Spleen (tissue), 11 donors: ENCODE data around the gene BACH2. TPM values are rescaled to one million over a fixed set of nuclear protein-coding genes. Genes with fewer than 3 reads are reported as not detected.
A peak's percentile ranks its signal among the peaks of the same experiment; 100 is the strongest.

ENCODE experiments used
- DNase-seq: peaks from one replicate; pipeline ENCODE4 v3.0.0-alpha.2; 2020
- H3K27ac ChIP-seq, 8 donors: fragments of 200-600 bp; sonication (generic) in 7 of 8; 1 replicate in 4 of 8; 2 replicates in 4 of 8; pipeline versions ENCODE4 v1.5.0 to v1.8.0; 2016 to 2021; ENCODE audit warnings: inconsistent platforms in 4 of 8, mild to moderate bottlenecking in 4 of 8, moderate library complexity in 1 of 8
- H3K27me3 ChIP-seq, 7 donors: fragments of 200-600 bp; sonication (generic) in 6 of 7; replicated peaks in 1 of 7; 1 replicate in 4 of 7; 2 replicates in 3 of 7; pipeline versions ENCODE4 v1.5.0 to v1.8.0; 2016 to 2021; ENCODE audit warnings: inconsistent platforms in 3 of 7, mild to moderate bottlenecking in 1 of 7
- H3K36me3 ChIP-seq, 6 donors: fragments of 200-600 bp; sonication (generic) in 5 of 6; 1 replicate in 4 of 6; 2 replicates in 2 of 6; pipeline versions ENCODE4 v1.5.0 to v1.8.0; 2016 to 2021; ENCODE audit warnings: inconsistent platforms in 2 of 6
- H3K4me1 ChIP-seq, 6 donors: fragments of 200-600 bp; sonication (generic) in 5 of 6; 1 replicate in 3 of 6; 2 replicates in 3 of 6; pipeline versions ENCODE4 v1.5.0 to v1.8.0; 2016 to 2021; ENCODE audit warnings: inconsistent platforms in 3 of 6
- H3K4me3 ChIP-seq, 8 donors: fragments of 200-600 bp; sonication (generic) in 7 of 8; 1 replicate in 4 of 8; 2 replicates in 4 of 8; pipeline versions ENCODE4 v1.5.0 to v1.8.0; 2016 to 2021; ENCODE audit warnings: inconsistent platforms in 4 of 8, mild to moderate bottlenecking in 4 of 8, moderate library complexity in 2 of 8
- H3K9me3 ChIP-seq, 8 donors: fragments of 200-600 bp; sonication (generic) in 7 of 8; 1 replicate in 4 of 8; 2 replicates in 4 of 8; pipeline versions ENCODE4 v1.5.0 to v1.8.0; 2016 to 2021; ENCODE audit warnings: inconsistent platforms in 4 of 8
- POLR2A ChIP-seq, 3 donors: fragments of 450-650 bp; IDR thresholded peaks; one replicate each; pipeline ENCODE4 v1.5.1; 2017; ENCODE audit warnings: antibody characterized with exemption in 3 of 3, mild to moderate bottlenecking in 1 of 3
- POLR2AphosphoS5 ChIP-seq, 3 donors: sonication (generic); formaldehyde crosslinking; IDR thresholded peaks; one replicate each; pipeline ENCODE4 v1.5.1; 2017; ENCODE audit warnings: antibody characterized with exemption in 3 of 3
- WGBS, 5 donors: extraction: QIAGEN DNeasy Blood & Tissue Kit in 3 of 5; methylation state at CpG; one replicate each; pipeline versions ENCODE4 v1.1.5 to v1.1.7; 2013 to 2018; 5-methylcytosine and 5-hydroxymethylcytosine counted together
- intact Hi-C: fragments of 100-400 bp; cut with DNase I; formaldehyde crosslinking; loops from one replicate; pipeline ENCODE4 v1.15.0; 2023; ENCODE audit warnings: low total_unique reads
- polyA plus RNA-seq, 3 donors: library from polyadenylated mRNA; stranded (reverse); fragments of 200-250 nt; gene quantifications; one replicate each; pipeline ENCODE4 v1.2.1, GENCODE V29; 2013
- total RNA-seq, 7 donors: library from RNA; depleted of rRNA in 3 of 7; stranded (reverse); fragments of >200 nt in 3 of 7; fragmentation: NEBNext Ultra II Directional in 4 of 7; extraction: Animal tissue kit (Norgen Biotek cat#: 25700) in 4 of 7; gene quantifications; one replicate each; pipeline versions ENCODE4 v1.1.0 to v1.2.1, GENCODE V29; 2016 to 2021
- TF ChIP-seq, protein P1 (sequence below), 11 experiments: fragments of 200-600 bp in 7 of 11; fragments of 450-650 bp in 4 of 11; sonication (generic) in 4 of 11; IDR thresholded peaks in 8 of 11; conservative IDR thresholded peaks in 3 of 11; 1 replicate in 7 of 11; 2 replicates in 4 of 11; pipeline versions ENCODE4 v1.4.0 to v1.8.0; 2016 to 2021; ENCODE audit warnings: antibody characterized with exemption in 11 of 11, inconsistent platforms in 4 of 11, mild to moderate bottlenecking in 1 of 11
- donor health status: healthy with polysubstance abuse.
- donor health status: DM: no; HTN: no; CAD: no; lungs with moderate emphysema.
- donor health status: DM: no; HTN: no; CAD: no.
- donor health status: Bipolar disorder and iron deficiency.
- donor health status: healthy.
- donor health status: DM: no; HTN: no; CAD: no.
- donor health status: DM: yes; HTN: yes; CAD: no.

BACH2 gene
- total and polyA plus RNA-seq, 10 donors = 3.0 to 53.8 (median 32.3) TPM

DNA sequence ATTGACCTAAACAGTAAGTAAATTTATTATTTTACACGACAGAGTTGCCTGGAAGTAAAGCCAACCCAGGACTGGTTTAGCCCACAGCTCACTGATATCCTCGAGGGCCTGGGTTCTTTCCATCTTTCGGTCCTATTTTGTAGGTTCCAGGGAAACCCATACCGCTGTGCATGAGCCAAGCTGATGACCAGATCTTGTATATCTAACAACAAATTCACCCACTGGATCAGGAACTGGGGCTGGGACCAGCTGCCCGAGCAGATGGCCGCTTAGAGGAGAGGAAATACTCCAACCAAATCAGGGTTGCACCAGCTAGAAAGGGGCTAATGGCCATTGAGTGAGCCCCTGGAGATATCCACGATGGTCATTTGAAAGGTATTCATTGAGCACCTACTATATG, 139.2 kb downstream of the BACH2 start:
- Histone ChIP-seq H3K4me3 (no peak overlapping the region), H3K4me1 (peaks cover 4 to 76% (median 11%) of the 10 kb centered on the region in 6 donors), H3K27ac (no peak overlapping the region), H3K9me3 (no peaks in the 10 kb centered on the region), H3K36me3 (no peaks in the 10 kb centered on the region), H3K27me3 (no peaks in the 10 kb centered on the region)
- TF ChIP-seq, protein P1, sequence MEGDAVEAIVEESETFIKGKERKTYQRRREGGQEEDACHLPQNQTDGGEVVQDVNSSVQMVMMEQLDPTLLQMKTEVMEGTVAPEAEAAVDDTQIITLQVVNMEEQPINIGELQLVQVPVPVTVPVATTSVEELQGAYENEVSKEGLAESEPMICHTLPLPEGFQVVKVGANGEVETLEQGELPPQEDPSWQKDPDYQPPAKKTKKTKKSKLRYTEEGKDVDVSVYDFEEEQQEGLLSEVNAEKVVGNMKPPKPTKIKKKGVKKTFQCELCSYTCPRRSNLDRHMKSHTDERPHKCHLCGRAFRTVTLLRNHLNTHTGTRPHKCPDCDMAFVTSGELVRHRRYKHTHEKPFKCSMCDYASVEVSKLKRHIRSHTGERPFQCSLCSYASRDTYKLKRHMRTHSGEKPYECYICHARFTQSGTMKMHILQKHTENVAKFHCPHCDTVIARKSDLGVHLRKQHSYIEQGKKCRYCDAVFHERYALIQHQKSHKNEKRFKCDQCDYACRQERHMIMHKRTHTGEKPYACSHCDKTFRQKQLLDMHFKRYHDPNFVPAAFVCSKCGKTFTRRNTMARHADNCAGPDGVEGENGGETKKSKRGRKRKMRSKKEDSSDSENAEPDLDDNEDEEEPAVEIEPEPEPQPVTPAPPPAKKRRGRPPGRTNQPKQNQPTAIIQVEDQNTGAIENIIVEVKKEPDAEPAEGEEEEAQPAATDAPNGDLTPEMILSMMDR (IDR thresholded peaks at IDR 0.05 in 8 of 11, conservative IDR thresholded peaks at IDR 0.05 in 3 of 11) = no peak
- TF ChIP-seq POLR2A (IDR thresholded peaks at IDR 0.05) = no peak
- TF ChIP-seq POLR2AphosphoS5 (IDR thresholded peaks at IDR 0.05) = no peak
- 92 to 97% (median 94%) methylated on average over 7 of the region's 7 CpGs for WGBS, 5 donors
- DNase-seq = no peak
- intact Hi-C loops = no loop called here

DNA sequence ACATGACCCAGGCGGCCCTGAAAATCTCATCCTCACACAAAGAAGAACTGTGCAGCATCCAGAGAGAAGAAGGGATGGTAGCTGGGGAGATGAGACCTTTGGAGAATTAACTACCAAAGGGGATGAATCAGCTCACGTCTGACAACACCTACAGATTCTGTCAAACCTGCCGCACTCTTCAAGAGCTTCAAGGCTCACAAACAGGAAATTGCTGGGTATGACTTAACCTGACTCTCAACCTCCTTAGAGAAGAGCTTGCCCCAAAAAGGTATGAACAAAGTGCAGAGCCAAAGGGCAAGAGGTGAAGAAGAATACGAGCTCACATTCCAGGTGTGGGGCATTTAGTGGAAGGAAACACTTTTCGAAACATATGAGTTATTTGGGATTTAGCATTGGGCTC, 139.8 kb downstream of the BACH2 start:
- Histone ChIP-seq H3K4me1 (peaks cover 4 to 78% (median 11%) of the 10 kb centered on the region in 6 donors), H3K36me3 (no peaks in the 10 kb centered on the region), H3K9me3 (no peaks in the 10 kb centered on the region), H3K27me3 (no peaks in the 10 kb centered on the region), H3K4me3 (no peak overlapping the region), H3K27ac (peak overlapping the region in 1 of 8 donors; percentile 2)
- TF ChIP-seq POLR2A (IDR thresholded peaks at IDR 0.05) = no peak
- no peak for TF ChIP-seq POLR2AphosphoS5 (IDR thresholded peaks at IDR 0.05)
- TF ChIP-seq, protein P1 (IDR thresholded peaks at IDR 0.05 in 8 of 11, conservative IDR thresholded peaks at IDR 0.05 in 3 of 11) = no peak
- DNase-seq = no peak
- intact Hi-C loops = no loop called here
- WGBS, 5 donors = 57 to 71% (median 63%) methylated on average over 5 of the region's 5 CpGs

DNA sequence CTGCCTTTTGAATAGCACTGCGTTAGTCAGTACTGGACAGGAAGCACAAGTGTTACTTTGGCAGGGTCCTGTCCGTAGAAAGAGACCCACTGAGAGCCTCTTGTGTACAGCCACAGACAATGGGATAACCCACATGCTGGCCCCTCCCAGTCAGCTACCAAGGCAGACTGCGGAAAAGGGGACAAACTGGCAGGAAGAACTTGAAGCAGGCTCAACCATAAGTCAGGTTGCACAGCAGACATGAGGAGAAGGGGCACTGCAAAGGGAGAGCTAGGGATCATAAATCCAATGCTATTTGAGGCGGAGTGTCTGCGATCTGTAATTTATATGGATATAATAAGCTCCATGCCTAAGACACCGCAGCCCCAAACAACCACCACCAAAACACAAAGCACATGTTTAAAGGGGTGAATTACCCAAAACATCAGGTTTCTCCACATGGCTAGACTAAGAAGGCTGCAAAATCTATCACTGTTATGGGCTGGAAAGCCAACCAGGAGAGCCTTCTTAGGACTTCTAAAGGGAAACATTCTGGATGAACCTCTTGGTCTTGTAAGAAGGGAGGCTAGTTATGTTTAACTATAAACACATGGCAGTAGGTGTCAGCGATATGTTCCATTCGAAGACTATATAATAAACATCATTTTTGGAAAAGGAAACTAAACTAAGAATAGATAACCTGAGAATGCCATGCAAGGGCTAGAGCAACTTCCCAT, 141.7 kb downstream of the BACH2 start:
- no peak for DNase-seq
- TF ChIP-seq POLR2AphosphoS5 (IDR thresholded peaks at IDR 0.05) (no peak), POLR2A (IDR thresholded peaks at IDR 0.05) (no peak)
- TF ChIP-seq, protein P1 (IDR thresholded peaks at IDR 0.05 in 8 of 11, conservative IDR thresholded peaks at IDR 0.05 in 3 of 11) = no peak
- 83 to 85% (median 84%) methylated on average over 8 of the region's 8 CpGs for WGBS, 5 donors

DNA sequence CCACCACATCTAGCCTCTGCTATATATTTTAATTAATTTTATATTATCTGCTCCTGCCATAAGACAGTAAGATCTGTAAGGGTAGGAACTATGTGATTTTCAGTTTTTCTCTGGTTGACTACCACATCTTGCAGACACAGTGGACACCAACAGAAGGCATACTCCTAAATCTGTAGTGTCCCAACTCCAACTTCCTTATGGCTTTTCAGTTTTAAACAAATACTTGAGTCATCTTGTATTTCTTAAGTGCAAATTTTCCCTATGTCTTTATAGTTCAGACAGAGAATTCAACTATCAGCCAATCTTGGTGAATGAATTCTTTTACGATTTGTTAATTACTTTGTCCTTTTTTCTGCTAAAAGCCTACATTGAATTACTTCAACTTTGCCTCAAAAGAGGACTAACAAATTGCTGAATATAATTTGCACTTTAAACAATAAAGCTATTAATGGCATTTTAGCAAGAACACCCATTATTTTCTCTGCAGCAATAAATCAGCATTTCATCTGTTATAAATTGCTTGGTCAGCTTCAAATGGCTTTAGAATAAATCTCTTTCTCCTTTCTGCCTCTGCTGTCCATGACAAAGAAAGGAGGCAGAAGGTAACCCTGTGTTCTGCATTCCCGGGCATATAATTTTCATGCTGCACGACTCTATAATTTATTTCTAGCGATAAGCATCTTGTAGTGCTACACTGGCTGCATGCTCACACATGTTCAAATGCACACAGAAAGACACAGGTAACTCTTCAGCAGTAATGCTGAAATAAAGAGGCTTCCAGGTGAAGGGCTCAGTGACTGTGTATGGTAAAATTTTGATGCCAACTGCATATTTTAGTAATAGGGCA, 144.8 kb downstream of the BACH2 start:
- H3K36me3 ChIP-seq = no peaks in the 10 kb centered on the region

More for the DNA sequence above, 141.7 kb downstream of the BACH2 start:
- Histone ChIP-seq H3K9me3 (no peaks in the 10 kb centered on the region), H3K27ac (no peak overlapping the region), H3K4me1 (peaks cover 3 to 65% (median 8%) of the 10 kb centered on the region in 6 donors), H3K36me3 (no peaks in the 10 kb centered on the region), H3K27me3 (no peaks in the 10 kb centered on the region), H3K4me3 (no peak overlapping the region)
- intact Hi-C loops = no loop called here

More for the DNA sequence above, 144.8 kb downstream of the BACH2 start:
- Histone ChIP-seq H3K27ac (no peak overlapping the region), H3K27me3 (no peaks in the 10 kb centered on the region), H3K9me3 (no peaks in the 10 kb centered on the region), H3K4me1 (peaks cover 0 to 65% (median 11%) of the 10 kb centered on the region in 6 donors), H3K4me3 (no peak overlapping the region)
- WGBS, 5 donors = 91 to 95% (median 92%) methylated on average over 4 of the region's 4 CpGs
- TF ChIP-seq, protein P1 (IDR thresholded peaks at IDR 0.05 in 8 of 11, conservative IDR thresholded peaks at IDR 0.05 in 3 of 11) = no peak
- TF ChIP-seq POLR2AphosphoS5 (IDR thresholded peaks at IDR 0.05) (no peak), POLR2A (IDR thresholded peaks at IDR 0.05) (no peak)
- DNase-seq = no peak
- intact Hi-C loops = no loop called here
